Smooth muscle cell of the brain vasculature (primary cell): ENCODE data around the gene TRPM3.

Experiments used
- DNase-seq: peaks from one replicate; pipeline ENCODE4 v3.0.0-alpha.2; 2012; ENCODE audit warnings: low read depth, low spot score

Gene TRPM3

DNA sequence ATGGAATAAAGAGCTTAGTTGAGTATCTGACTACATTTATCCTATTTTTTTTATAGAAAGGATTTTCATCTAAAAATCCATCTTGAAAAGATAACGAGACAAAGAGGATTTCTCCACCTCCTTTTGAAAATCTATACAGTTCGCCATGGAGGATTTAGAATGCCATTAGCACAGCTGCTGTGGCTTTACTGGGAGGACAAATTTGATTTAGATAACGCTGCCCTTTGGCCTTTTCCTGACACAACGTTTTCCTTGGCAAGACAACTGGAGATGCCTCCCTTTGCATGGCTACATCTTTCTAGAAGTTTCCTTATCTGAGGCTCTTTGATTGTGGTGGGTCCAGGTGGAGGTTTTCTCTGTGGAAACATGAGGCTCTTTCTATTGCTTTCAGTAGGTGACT lies 560.3 kb downstream of the TRPM3 start:
- DNase-seq: no peak

DNA sequence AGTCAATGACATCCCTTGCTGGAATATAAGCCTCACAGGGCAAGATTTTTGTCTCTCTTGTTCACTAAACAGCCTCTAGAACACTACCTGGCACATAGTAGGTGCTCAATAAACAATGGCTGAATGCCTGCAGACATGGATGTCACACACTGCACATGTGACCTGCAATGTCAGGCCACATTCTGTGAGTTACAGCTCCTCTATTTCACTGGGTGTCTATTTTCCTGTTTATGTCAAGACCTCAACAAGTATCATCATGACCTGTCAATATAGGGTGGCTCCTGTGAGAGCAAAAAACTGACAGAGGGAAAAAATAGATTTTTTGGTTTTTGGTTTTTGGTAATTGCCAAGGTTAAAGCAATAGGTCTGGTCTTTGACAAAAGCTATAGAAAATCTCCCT lies 562.3 kb downstream of the TRPM3 start:
- no peak for DNase-seq

DNA sequence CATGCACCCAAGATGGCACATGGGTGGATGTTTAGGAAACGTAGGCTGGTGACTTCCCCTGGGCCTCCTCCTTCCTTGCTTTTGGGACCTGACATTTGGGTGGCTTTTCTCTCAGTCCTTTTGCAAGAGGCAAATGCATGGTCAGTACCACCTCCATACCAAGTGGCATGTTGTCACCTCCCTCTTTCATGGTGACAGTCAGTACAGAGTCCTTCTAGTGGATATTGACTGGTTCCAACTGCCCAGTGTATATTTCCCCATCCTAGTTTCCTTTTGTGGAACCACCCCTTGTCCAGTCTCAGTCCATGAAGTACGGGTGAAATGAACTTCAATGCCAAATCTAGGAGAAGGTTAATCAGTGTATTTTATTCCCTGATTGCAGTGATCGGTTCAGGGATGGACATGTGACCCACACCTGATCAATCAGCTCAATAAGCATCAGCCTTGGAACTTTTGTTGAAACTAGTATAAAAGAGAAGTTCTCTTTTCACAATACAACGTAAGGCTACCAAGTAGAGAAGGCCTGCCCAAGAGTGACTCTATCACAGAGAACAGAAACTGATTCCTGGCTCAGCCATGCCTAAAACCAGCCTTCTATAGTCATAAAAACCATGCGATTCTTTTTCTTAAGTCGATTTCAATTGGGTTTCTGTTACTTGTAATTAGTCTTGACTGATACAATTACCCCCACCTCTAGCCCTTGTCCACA lies 563.6 kb downstream of the TRPM3 start:
- no peak for DNase-seq

DNA sequence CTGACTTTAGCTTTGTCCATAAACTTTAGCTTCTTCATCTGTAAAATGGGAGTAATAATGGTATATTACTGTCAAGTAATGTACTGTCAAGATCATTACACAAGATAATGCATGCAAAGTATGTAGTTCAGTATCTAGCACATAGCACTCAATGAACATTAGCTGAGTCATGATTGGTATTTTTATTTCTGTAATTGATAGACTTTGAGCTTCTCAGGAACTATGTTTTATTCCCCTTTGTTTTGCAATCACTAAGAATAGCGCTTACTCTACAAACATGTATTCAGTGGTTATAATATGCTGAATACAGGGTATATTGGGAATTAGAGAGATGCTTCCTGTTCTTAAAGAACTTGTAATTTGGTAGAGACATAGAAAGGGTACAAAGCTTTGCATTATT lies 564.6 kb downstream of the TRPM3 start:
- no peak for DNase-seq

DNA sequence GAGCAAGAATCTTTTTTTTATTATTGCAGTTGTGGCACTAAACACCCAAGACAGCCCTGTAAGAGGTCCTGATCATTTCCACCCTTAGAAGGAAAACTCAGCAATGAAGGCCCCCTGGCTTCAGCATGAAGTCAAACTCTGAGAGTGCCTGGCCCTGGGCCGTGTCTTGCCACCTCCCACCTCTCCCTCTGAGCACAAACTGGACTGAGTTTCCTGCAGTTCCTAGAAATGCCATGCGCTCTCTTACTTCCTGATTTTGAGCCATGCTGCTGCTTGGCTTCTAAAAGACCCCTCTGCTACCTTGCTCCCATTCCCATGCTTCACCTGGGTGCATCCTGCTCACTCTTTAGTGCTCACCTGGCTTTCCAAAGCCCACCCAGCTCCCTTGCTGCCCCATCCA lies 566.5 kb downstream of the TRPM3 start:
- no peak for DNase-seq

DNA sequence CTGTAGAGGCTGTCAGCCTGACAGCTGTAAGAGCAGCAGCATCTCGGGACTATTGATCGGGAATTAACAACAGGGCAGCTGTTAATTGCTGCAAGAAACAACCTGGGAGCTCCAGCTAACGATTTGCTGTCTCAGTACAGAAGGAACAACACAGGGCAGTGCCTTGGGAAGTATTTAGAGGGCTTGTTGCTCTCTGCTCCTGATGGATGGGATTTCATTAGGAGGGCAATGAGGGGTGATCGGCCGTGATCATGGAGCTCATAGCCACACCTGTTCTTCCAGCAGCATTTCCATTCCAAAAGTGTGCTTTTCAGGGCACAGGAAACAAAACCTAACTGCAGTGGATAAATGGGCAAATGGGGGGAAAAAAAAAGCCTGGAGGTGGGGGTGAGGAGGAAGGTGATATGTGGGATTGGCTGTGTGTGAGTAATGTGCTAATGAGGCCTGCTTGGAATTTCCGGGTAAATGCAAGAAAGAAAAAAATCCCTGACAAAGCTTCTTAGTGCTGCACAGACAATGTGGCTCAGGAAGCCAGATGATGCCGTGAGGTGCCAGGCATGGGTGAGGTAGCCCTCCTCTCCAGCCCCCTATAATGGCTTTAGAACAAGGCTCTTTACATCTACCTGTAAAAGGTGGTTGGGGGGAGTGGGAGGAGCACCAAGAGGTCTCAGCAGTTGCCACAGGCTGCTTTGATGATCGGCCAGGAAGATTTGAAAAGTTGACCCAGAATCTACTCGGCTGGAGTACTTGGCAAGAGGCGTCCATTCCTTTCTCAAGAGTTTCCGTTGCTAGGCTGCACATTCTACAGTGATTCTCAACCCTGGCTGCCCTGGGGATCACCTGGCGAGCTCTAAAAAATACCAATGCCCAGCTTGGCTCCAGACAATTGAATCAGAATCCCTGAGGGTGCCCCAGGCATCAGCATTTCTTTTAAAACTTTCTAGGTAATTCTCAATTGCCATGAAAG lies 567.4 kb downstream of the TRPM3 start:
- DNase-seq: no peak

DNA sequence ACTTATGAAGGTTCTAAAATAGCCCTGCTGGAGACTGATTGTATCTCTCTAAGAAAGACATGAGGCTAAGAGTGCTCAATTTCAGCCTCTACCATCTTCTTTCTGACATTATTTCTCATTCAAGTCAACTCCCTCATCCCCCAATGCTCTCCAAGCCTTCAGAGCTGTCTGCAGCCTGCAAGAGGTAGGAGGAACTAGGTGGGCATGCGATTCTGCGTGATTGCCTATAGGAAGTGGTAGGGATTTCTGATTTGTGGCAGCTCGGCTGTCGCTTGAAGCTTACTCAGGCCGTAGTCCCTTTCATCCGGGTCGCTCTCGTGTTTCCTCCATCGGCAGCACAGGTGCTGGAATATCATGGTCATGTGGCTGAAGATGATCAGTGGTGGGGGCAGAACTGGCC lies 568.9 kb downstream of the TRPM3 start:
- DNase-seq: no peak

DNA sequence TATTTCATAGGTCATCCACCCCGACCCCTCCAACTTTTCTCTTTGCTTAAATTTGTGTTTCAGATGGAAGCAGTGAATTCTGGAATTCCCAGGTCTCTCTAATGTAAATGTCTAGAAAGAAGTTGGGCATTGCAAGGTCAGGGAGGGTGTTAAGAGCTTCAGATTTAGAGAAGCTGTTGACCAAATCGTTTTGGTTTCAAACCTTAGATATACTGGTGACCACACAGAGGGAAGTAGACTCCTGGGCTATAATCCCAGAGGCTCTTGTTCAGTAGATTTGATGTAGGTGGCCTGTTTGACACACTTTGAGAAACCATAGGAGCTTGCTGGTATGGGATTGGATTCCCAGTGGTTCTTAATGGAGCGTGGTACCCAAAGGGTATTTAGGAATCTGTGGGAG lies 569.6 kb downstream of the TRPM3 start:
- DNase-seq: no peak

DNA sequence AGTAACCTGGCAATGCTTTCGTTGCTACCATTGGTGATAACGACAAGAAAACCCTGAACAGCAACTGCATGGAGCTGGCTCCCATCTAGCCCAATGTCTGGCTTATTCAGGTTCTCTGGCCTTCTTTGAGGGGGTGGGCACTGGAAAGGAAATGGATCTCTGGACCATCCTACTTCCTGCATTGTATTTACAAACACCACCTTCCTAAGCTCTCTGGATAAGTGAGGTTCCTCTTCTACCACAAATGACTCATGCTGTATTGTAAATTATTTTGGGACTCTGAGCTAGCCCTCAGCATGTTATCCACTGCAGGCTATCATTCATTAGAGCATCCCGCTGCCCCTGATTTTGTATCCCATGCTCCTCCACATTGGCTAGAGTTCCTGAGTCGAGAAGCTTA lies 570.0 kb downstream of the TRPM3 start:
- DNase-seq: no peak

DNA sequence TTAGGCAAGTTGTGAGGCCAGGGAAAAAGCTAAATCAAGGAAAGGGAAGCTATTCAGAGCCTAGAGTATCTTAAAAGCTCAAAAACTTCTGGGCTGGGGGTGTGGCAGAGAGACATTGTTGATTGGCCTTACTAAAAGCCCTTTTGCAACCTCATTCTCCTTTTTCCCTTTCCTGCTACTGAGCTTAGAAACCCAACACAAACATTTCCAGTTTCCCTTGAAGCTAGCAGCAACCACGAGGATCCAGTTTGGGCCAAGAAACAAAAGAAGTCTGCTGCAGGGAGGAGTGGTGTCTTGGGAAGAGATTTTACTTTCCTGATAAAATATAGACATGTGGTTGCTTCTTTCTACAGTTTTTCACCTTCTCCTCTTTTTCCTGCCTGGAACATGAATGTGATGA lies 571.5 kb downstream of the TRPM3 start:
- no peak for DNase-seq

DNA sequence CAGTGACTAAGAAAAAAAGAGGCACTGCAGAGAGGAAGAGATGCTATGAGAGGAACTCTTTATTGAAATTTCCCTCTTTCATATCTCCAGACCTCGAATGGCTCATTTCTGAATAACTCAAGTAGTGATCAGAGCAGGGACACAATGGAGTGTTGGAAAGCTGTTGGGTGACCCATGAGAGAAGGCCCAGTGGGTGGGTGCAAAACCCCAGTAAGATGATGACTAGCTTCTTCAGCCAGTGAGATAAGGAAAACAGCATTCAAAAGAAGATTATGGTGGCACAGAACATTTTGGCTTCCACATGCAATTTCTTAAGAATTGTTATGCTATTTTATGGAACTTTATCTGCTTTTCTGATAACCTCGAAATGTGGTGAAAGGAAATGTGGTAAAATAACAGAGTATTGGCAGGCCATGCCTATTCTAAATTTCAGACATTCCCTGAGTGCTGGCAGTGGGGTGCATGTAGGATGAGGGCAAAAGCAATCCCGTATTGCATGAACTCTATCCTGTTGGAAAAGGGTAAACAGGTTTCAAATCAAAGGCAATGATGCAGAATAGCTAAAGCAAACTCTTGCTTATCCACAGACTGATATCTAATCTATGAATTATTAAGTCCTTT lies 579.0 kb downstream of the TRPM3 start:
- no peak for DNase-seq

DNA sequence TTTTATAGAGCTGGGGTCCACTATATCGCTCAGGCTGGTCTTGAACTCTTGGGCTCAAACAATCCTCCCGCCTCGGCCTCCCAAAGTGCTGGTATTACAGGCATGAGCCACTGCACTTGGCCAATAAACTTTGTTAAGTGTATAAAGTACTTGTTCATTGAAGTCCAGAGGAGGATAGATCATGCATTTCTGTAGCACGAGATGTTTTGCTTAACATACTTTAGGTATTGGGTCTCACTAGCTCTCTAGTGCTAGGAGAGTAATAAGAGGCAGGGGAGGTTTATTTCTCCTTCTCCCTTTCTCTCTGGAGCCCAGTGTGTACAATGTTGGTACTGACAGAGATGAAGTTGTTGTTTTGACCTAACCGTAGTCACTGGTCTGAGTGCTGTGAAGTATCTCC lies 581.4 kb downstream of the TRPM3 start:
- DNase-seq: no peak

DNA sequence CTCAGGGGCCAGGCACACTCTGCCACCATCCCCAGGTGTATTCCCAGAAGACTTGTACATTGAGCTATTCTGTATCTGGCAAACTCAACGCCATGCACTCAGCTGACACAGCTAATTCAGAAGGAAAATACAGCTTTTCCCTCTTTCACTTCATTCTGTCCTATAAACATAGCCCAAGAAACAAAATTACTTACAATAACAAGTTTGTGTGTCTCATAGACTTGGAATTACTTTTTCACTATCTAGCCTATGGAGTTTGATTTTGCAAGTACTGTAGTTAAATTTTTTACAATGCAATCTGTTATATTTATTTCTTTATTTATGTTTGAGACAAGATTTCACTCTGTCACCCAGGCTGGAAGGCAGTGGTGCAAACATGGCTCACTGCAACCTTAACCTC lies 581.9 kb downstream of the TRPM3 start:
- no peak for DNase-seq

DNA sequence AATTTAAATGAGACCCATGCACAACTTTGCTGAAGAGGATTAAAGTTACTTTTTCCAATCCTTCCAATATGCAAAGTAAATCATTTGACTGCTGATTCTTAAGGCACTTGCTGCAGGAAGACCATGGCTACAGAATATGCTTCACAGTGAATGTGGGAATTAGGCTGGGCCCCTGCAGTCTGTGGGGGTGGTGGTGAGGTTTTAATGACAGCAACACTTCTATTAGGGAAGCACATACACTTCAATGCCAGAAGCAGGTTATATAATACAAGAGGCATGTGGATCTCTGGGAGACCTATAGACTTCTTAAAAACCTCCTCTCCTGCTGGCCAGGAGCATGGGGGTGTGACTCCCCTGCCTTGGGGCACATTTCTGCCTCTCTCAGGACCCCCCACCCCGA lies 582.4 kb downstream of the TRPM3 start:
- DNase-seq: no peak

DNA sequence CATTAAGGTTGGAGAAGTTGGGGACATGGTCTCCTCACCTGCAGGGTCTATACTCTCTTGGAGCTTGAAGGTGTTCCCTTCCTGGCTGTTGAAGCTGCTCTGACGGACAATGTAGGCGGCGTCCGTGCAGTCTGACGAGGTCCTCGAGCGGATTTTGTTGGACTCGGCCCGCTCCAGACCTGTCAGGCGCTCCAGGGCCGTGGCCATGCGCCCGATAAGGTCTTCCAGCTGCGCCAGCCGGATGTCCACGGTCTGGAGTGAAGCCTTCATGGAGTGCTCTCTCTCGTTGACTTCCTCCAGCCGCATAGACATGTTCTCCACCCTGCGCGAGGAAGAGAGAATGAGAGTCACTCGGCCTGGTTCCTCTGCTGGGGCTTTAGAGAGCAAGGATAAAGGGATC lies 584.3 kb downstream of the TRPM3 start:
- DNase-seq: no peak

DNA sequence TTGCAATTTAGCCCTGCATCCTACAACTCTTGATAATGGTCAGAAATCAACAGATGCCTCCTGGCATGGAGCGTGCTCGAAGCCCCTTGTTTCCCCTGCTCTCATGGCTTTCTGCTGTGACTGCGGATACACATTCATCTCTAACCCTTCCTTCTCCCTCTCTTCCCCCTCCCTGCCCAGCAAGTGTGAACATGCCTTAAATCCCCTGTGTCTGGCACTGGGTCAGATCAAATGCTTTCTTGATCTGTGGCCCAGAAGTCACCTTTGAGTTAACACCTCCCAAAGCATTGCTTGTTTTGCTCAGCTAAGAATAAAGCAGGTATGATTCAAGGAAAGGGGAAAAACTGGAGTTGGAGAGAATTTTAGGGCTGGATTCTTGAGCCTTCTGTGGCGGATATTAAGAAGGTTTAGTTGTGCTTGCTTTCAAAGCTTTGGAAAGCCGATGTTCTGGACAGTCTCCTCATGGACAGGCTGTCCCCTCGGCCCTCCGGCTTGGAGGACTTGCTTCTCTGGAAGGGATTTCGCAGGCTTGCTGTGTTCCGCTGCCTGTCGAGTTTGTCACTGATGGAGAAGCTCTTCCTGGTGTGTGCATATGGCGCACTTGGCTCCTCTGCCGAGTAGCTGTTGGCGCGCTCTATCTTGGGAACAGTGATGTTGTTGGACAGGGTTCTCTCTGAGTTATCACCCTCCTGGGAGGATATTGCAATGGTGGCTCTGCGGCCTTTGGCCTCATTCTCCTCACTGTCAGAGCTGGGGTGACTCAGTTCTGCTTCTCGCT lies 585.7 kb downstream of the TRPM3 start:
- DNase-seq: no peak

DNA sequence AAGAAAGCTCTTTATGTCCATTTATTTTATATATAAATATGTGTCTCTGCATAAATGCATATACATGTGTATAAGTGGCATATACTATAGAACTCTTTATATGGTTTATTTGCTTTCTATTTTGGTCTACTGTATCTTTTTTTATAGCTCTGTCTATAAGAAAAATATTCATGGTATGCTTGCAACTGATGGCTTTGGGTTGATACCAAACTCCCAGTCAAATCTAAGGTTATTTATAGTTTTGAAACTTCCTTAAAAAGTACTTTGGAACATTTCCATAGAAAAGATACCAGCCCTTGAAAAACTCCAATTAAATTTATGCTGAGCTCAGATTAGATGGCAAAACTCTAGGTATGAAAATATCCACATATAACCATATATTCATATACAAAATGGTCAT lies 587.0 kb downstream of the TRPM3 start:
- no peak for DNase-seq

DNA sequence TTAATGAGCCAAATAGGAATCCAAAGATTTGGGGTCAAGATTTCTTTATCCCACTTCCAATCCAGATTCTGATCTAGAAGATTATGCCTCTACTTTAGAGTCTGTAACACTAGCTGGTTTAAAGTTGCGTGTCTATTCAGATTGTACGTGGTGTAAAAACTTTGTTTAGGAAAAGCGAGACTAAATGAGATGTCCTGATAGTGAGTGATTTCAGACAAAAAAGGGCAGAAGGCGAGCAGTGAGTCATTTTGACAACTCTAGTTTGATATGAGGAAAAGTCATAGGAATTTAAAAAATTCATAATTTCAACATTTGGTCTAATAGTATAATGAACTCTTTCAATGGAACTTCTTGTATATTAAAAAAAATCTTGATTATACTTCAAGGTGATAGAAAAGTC lies 587.4 kb downstream of the TRPM3 start:
- DNase-seq: no peak

DNA sequence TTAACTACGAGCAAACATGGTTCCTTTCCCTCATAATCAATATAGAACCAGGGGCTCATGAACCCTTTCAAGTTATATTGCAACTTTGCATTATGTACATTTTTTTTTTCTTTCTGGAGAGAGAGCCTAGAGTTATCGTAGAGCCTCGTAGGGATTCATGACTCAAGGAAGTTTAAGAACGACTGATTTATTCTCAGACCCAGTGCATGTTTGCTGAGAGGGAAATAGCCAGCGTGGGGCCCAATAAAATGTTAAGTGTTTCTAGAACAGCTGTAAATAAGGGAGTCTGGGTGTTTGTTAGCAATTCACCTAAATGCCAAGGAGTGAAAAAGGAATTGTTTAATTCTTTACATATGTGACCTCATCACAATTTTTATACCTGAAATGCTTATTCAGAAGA lies 587.9 kb downstream of the TRPM3 start:
- no peak for DNase-seq

DNA sequence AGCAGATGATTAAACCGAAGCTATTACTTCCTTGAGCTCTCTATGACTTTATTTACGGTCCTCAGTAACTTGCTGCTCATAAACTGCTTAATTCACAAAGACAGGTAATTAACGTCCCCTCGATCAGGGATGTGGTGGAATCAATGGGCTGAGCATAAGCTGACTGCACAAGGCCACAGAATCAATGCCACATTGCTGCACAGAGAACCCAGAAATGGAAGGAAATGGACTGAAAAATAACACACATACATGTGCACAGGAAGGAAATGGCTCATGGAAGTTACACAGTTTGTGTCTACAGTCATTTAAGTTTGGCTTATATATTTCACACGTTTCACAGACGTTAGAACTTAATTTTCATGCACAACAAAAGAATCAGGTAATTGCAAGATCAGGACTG lies 588.7 kb downstream of the TRPM3 start:
- DNase-seq: no peak

DNA sequence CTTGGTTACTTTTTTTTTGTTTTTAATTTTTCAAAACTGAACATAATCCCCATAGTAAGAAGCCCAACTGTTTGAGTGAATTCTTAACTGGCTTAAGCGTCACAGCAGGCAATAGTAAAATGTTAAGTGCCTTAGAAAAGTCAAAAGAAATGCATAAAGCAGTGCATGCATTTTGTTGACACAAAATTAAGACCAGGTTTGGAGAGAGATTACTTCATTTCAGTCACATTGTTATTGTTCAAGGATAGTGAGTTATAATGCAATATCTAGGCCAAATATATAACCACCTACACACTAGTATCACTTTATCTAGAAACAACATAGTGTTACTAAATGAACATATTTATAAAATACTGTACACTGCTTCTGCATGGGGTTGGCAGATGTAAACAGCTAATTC lies 590.1 kb downstream of the TRPM3 start:
- DNase-seq: no peak

DNA sequence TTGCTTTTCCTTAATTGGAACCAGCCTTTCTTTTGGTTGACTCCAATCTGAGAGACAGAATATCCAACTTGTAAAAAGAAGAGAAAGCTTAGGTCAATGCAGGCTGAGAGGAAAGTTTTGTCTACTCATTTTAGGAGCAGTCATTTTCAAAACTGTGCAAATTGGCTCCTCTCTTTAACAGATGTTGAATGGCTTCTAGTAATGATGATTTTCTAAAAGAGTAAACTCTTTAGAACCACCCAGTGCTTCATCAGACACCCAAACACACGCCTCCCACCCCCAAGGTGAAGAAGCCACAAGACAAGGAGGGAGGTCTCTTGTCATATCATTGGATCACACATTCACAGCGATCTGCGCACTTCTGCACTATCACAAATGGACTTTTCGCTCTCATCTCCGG lies 590.7 kb downstream of the TRPM3 start:
- no peak for DNase-seq
